Upper lobe of left lung (tissue), 4 donors: ENCODE results near the gene KBTBD12.

ENCODE experiments used
- POLR2A ChIP-seq, 4 donors: fragments of 450-650 bp; IDR thresholded peaks; one replicate each; pipeline ENCODE4 v1.5.1; 2016 to 2017; ENCODE audit warnings: antibody characterized with exemption in 4 of 4, mild to moderate bottlenecking in 2 of 4
- POLR2AphosphoS5 ChIP-seq, 2 donors: sonication (generic); formaldehyde crosslinking; IDR thresholded peaks; one replicate each; pipeline ENCODE4 v1.5.1; 2017; ENCODE audit warnings: antibody characterized with exemption in 2 of 2
- TF ChIP-seq, protein P1 (sequence below), 6 experiments: fragments of 450-650 bp in 4 of 6; fragments of 200-600 bp in 2 of 6; sonication (generic) in 2 of 6; IDR thresholded peaks; one replicate each; pipeline ENCODE4 v1.5.1; 2016 to 2019; ENCODE audit warnings: antibody characterized with exemption in 6 of 6

DNA sequence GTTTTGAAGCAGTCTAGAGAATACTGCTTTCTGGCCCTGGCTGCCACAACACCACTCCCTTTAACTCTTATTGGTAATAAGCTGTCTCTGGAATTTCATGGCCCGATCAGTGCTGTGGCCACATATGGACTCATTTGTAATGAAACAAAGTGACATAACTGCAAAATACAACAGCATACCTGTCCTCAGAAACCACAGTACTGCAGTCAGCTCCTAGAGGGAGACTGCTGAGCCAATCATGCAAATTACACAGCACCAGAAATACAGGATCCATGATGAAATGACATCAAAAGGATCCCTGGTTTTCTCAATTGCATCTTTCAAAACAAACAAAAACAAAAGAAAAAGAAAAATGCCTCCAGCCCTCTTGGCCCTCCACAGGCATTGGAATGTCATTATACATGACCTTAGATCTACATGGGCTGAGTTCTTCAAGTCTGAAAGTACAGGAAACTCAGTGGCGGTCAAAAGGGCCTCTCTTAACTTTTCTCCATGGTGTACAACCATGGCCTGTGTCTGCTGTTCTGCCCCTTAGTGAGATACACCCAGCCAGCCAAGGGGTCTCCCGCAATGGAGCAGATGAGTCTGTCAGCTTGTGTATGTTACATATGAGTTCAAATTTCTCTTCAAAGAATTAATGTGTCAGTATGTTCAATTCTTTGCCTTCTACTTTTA is 24.9 kb upstream of the KBTBD12 start:
- TF ChIP-seq, protein P1, sequence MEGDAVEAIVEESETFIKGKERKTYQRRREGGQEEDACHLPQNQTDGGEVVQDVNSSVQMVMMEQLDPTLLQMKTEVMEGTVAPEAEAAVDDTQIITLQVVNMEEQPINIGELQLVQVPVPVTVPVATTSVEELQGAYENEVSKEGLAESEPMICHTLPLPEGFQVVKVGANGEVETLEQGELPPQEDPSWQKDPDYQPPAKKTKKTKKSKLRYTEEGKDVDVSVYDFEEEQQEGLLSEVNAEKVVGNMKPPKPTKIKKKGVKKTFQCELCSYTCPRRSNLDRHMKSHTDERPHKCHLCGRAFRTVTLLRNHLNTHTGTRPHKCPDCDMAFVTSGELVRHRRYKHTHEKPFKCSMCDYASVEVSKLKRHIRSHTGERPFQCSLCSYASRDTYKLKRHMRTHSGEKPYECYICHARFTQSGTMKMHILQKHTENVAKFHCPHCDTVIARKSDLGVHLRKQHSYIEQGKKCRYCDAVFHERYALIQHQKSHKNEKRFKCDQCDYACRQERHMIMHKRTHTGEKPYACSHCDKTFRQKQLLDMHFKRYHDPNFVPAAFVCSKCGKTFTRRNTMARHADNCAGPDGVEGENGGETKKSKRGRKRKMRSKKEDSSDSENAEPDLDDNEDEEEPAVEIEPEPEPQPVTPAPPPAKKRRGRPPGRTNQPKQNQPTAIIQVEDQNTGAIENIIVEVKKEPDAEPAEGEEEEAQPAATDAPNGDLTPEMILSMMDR (IDR thresholded peaks at IDR 0.05), result no peak
- TF ChIP-seq POLR2A (IDR thresholded peaks at IDR 0.05), result no peak
- TF ChIP-seq POLR2AphosphoS5 (IDR thresholded peaks at IDR 0.05), result no peak
